GM12878 (cell line): ENCODE results near the gene LY6G6D. TPM values are rescaled to one million over a fixed set of nuclear protein-coding genes. Genes with fewer than 3 reads are reported as not detected.

Experiments
- ATAC-seq: fragments of 200-7000 bp; cut with Tn5 transposase; 3 replicates; pipeline ENCODE4 v1.9.1; 2020; ENCODE audit warnings: mild to moderate bottlenecking, moderate library complexity
- BruUV-seq: library from RNA; stranded (reverse); fragments of 400-500 nt; replicated peaks from 2 replicates; lab custom pipeline; 2021; lab: Mats Ljungman, UMichigan
- CTCF ChIA-PET: fragments of 300-600 bp; sonication (Branson Sonifier 250); formaldehyde crosslinking; extraction: SDS; loops from one replicate; lab custom pipeline; 2021; ENCODE audit warnings: inconsistent platforms; lab: Yijun Ruan, JAX
- POLR2A ChIA-PET: fragments of 350-600 bp; formaldehyde crosslinking; extraction: SDS; loops from one replicate; lab custom pipeline; 2021; ENCODE audit warnings: inconsistent platforms; lab: Charles Lee
- RAD21 ChIA-PET: fragments of 300-600 bp; sonication (Branson Sonifier 250); formaldehyde crosslinking; loops from one replicate; lab custom pipeline; 2023; ENCODE audit warnings: antibody characterized with exemption; ENCODE audit not compliant: unreplicated experiment; lab: Charles Lee
- SMC1A ChIA-PET: fragments of 300-600 bp; sonication (Branson Sonifier 250); formaldehyde crosslinking; loops from one replicate; lab custom pipeline; 2023; ENCODE audit not compliant: unreplicated experiment, uncharacterized antibody; lab: Charles Lee
- DNase-seq: peaks from one replicate; pipeline ENCODE4 v3.0.0-alpha.2; 2011; ENCODE audit warnings: low read depth, low spot score
- FAIRE-seq: peaks from 3 replicates; lab custom pipeline; 2011; peaks lifted over from hg19 to GRCh38; lab: Jason Lieb, UNC
- H2AFZ ChIP-seq: 2 replicates; pipeline ENCODE4 v1.6.0; 2011; ENCODE audit warnings: low read depth, low read length, control low read depth; ENCODE audit not compliant: control insufficient read depth
- H3K27ac ChIP-seq: 2 replicates; pipeline ENCODE4 v1.5.1; 2011; ENCODE audit warnings: control low read depth; ENCODE audit not compliant: control insufficient read depth, insufficient read depth
- H3K27me3 ChIP-seq, 2 experiments: replicated peaks in 1 of 2; 2 replicates each; pipeline versions ENCODE4 v1.6.0 to v1.6.1; 2011; ENCODE audit warnings: low read length in 1 of 2; ENCODE audit not compliant: control insufficient read depth in 2 of 2, insufficient read depth in 2 of 2
- H3K36me3 ChIP-seq, 2 experiments: 2 replicates each; pipeline ENCODE4 v1.5.1; 2011; ENCODE audit warnings: low read length in 1 of 2; ENCODE audit not compliant: control insufficient read depth in 2 of 2, insufficient read depth in 2 of 2
- H3K4me1 ChIP-seq: 2 replicates; pipeline ENCODE4 v1.6.1; 2011; ENCODE audit warnings: mild to moderate bottlenecking, low read length, moderate library complexity, mixed read lengths; ENCODE audit not compliant: control insufficient read depth, insufficient read depth
- H3K4me2 ChIP-seq: 2 replicates; pipeline ENCODE4 v1.6.0; 2011; ENCODE audit warnings: control low read depth; ENCODE audit not compliant: control insufficient read depth, insufficient read depth
- H3K4me3 ChIP-seq: fragments of 200-600 bp; sonication (generic); 2 replicates; pipeline ENCODE4 v1.5.1; 2016
- H3K79me2 ChIP-seq: 2 replicates; pipeline ENCODE4 v1.6.0; 2011; ENCODE audit warnings: low read length; ENCODE audit not compliant: control insufficient read depth, insufficient read depth
- H3K9ac ChIP-seq: 2 replicates; pipeline ENCODE4 v1.8.0; 2011; ENCODE audit warnings: low read length, control low read depth, mixed read lengths; ENCODE audit not compliant: control insufficient read depth, insufficient read depth
- H3K9me3 ChIP-seq: replicated peaks from 3 replicates; pipeline ENCODE4 v1.5.1; 2011; ENCODE audit warnings: mild to moderate bottlenecking, low read length; ENCODE audit not compliant: control insufficient read depth, insufficient read depth
- H4K20me1 ChIP-seq: 2 replicates; pipeline ENCODE4 v1.6.0; 2011; ENCODE audit not compliant: control insufficient read depth, insufficient read depth
- EGR1 ChIP-seq, 2 experiments: IDR thresholded peaks; 1 replicate in 1 of 2; 2 replicates in 1 of 2; pipeline ENCODE4 v1.6.1; 2011 to 2012; ENCODE audit warnings: low read depth in 2 of 2, low read length in 2 of 2, borderline replicate concordance in 1 of 2, mild to moderate bottlenecking in 1 of 2, moderate library complexity in 1 of 2
- HCFC1 ChIP-seq: fragments of 150-350 bp; IDR thresholded peaks from 2 replicates; pipeline ENCODE4 v1.6.1; 2014; ENCODE audit warnings: low read length
- IKZF2 ChIP-seq, 2 experiments: fragments of 450-650 bp; IDR thresholded peaks; 2 replicates each; pipeline ENCODE4 v1.6.1; 2017; ENCODE audit warnings: mild to moderate bottlenecking in 2 of 2, moderate library complexity in 2 of 2
- MTA2 ChIP-seq: fragments of 450-650 bp; IDR thresholded peaks from 2 replicates; pipeline ENCODE4 v1.6.1; 2016; ENCODE audit warnings: low read depth, mild to moderate bottlenecking, moderate library complexity
- MTA3 ChIP-seq: IDR thresholded peaks from 2 replicates; pipeline ENCODE4 v1.6.1; 2012; ENCODE audit warnings: low read length, inconsistent platforms, borderline replicate concordance
- NFXL1 ChIP-seq: fragments of 450-650 bp; IDR thresholded peaks from 2 replicates; pipeline ENCODE4 v1.6.1; 2017; ENCODE audit warnings: antibody characterized with exemption, mild to moderate bottlenecking, borderline replicate concordance
- RBBP5 ChIP-seq: fragments of 200-600 bp; sonication (generic); conservative IDR thresholded peaks from 2 replicates; pipeline ENCODE4 v1.6.1; 2016
- SMAD5 ChIP-seq: IDR thresholded peaks from 2 replicates; pipeline ENCODE4 v1.6.1; 2016; ENCODE audit warnings: antibody characterized with exemption, low read depth
- SMC3 ChIP-seq: IDR thresholded peaks from 2 replicates; pipeline ENCODE4 v1.6.1; 2011; ENCODE audit warnings: low read length, improper control_type of control experiment, borderline replicate concordance
- SPI1 ChIP-seq: IDR thresholded peaks from 2 replicates; pipeline ENCODE4 v1.6.1; 2011; ENCODE audit warnings: low read depth, mild to moderate bottlenecking, low read length, moderate library complexity, borderline replicate concordance; ENCODE audit not compliant: insufficient read depth
- YBX1 ChIP-seq: fragments of 450-650 bp; IDR thresholded peaks from 2 replicates; pipeline ENCODE4 v1.6.1; 2016; ENCODE audit warnings: antibody characterized with exemption
- ZBED1 ChIP-seq: IDR thresholded peaks from 2 replicates; pipeline ENCODE4 v1.6.1; 2016; ENCODE audit warnings: borderline replicate concordance
- ZNF207 ChIP-seq: fragments of 450-650 bp; IDR thresholded peaks from 2 replicates; pipeline ENCODE4 v1.6.1; 2014; ENCODE audit warnings: antibody characterized with exemption, mild to moderate bottlenecking, borderline replicate concordance
- ZNF24 ChIP-seq: fragments of 450-650 bp; IDR thresholded peaks from 2 replicates; pipeline ENCODE4 v1.6.1; 2017; ENCODE audit warnings: antibody characterized with exemption, mild to moderate bottlenecking
- ZNF622 ChIP-seq: fragments of 450-650 bp; IDR thresholded peaks from 2 replicates; pipeline ENCODE4 v1.6.1; 2017; ENCODE audit warnings: mild to moderate bottlenecking, inconsistent platforms
- ZZZ3 ChIP-seq: IDR thresholded peaks from 2 replicates; pipeline ENCODE4 v1.6.1; 2011; ENCODE audit warnings: low read depth; ENCODE audit not compliant: control insufficient read depth, insufficient read length
- WGBS: methylation state at CpG from one replicate; pipeline ENCODE4 v1.1.6; 2016; ENCODE audit warnings: low lambda C conversion rate; ENCODE audit not compliant: insufficient replicate concordance, insufficient coverage; ENCODE audit errors: missing lambda C conversion rate; 5-methylcytosine and 5-hydroxymethylcytosine counted together
- in situ Hi-C: fragments of 300-500 bp; cut with MboI; formaldehyde crosslinking; loops from 9 replicates; pipeline ENCODE4 v1.14.3; 2018; ENCODE audit warnings: mixed read lengths
- intact Hi-C: fragments of 100-400 bp; cut with micrococcal nuclease; formaldehyde crosslinking; loops from one replicate; pipeline ENCODE4 v1.14.2; 2022; ENCODE audit not compliant: unreplicated experiment
- polyA plus RNA-seq, 11 experiments: library from polyadenylated mRNA; depleted of rRNA in 4 of 11; unstranded in 6 of 11; stranded (reverse) in 5 of 11; fragments of >200 nt; fragmentation: Nextera tagmentation in 4 of 11; fragmentation: Illumina TruSeq in 1 of 11; extraction: Ambion mirVana in 4 of 11; extraction: Trizol in 1 of 11; gene quantifications; 1 replicate in 1 of 11; 2 replicates in 10 of 11; pipeline versions ENCODE4 v1.2.1 to v1.2.3, GENCODE V29; 2011 to 2016; ENCODE audit warnings: inconsistent platforms in 2 of 11, missing spikeins in 2 of 11, low read depth in 1 of 11
- total RNA-seq, 4 experiments: library from RNA; depleted of rRNA in 3 of 4; stranded (reverse); fragments of >200 nt in 3 of 4; fragmentation: Illumina TruSeq in 1 of 4; extraction: Trizol in 1 of 4; gene quantifications; 2 replicates each; pipeline versions ENCODE4 v1.2.1 to v1.2.3, GENCODE V29; 2013 to 2021
- TF ChIP-seq, protein P1 (sequence below): fragments of 450-650 bp; IDR thresholded peaks from 2 replicates; pipeline ENCODE4 v1.6.1; 2018; ENCODE audit warnings: borderline replicate concordance, mild to moderate bottlenecking; ENCODE audit not compliant: partially characterized antibody
- TF ChIP-seq, protein P2 (sequence below): IDR thresholded peaks from 2 replicates; pipeline ENCODE4 v1.6.1; 2012; ENCODE audit warnings: low read depth, low read length, improper control_type of control experiment

Gene LY6G6D
- total and polyA plus RNA-seq, 10 of the 15 experiments (the other 5 are each of a cell fraction or from before 2014, with no cell fraction given) = not detected

DNA sequence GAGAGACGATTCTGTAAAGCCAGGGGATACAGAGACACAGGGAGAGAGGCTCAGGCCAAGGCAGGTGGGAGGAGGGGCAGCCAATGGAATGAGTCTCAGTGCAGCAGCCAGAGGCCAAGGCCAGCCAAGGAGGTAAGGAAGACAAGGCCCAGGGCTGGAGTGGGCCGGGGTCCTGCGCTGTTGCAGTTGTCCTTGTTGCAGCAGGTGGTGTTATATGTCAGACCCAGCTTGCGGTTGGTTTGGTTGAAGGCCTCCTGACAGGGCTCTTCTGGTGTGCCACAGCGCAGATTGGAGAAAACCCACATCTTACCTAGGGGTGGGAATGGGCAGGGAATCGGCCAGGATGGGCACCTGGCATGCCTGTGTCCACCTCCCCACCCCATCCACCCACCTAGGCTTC lies 3.9 kb downstream of the LY6G6D start:
- ChIA-PET SMC1A (no interaction called here), RAD21 (no interaction called here), CTCF (no interaction called here), POLR2A (interaction anchor here (0.8 kb wide), 1 partner anchor 87 kb away, joined by 3 read pairs; the partner anchor contains the start of gene LSM2)
- TF ChIP-seq RBBP5 (no peak), ZNF24 (no peak), ZNF622 (no peak), MTA3 (no peak), ZZZ3 (no peak), SMC3 (no peak), IKZF2 (IDR thresholded peaks at IDR 0.05) (no peak), HCFC1 (no peak), MTA2 (no peak), SMAD5 (no peak), EGR1 (IDR thresholded peaks at IDR 0.05; ENCODE audit: borderline replicate concordance in 1 of 2, low read depth in 2 of 2, low read length in 2 of 2) (no peak), YBX1 (no peak), ZNF207 (no peak), SPI1 (no peak), ZBED1 (no peak), NFXL1 (no peak)
- TF ChIP-seq, protein P1, sequence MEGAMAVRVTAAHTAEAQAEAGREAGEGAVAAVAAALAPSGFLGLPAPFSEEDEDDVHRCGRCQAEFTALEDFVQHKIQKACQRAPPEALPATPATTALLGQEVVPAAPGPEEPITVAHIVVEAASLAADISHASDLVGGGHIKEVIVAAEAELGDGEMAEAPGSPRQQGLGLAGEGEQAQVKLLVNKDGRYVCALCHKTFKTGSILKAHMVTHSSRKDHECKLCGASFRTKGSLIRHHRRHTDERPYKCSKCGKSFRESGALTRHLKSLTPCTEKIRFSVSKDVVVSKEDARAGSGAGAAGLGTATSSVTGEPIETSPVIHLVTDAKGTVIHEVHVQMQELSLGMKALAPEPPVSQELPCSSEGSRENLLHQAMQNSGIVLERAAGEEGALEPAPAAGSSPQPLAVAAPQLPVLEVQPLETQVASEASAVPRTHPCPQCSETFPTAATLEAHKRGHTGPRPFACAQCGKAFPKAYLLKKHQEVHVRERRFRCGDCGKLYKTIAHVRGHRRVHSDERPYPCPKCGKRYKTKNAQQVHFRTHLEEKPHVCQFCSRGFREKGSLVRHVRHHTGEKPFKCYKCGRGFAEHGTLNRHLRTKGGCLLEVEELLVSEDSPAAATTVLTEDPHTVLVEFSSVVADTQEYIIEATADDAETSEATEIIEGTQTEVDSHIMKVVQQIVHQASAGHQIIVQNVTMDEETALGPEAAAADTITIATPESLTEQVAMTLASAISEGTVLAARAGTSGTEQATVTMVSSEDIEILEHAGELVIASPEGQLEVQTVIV = no peak
- TF ChIP-seq, protein P2, sequence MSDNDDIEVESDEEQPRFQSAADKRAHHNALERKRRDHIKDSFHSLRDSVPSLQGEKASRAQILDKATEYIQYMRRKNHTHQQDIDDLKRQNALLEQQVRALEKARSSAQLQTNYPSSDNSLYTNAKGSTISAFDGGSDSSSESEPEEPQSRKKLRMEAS = no peak
- Histone ChIP-seq H3K9ac (no peak overlapping the region), H3K27ac (no peak overlapping the region), H3K27me3 (no peaks in the 10 kb centered on the region; a peak in 2 of 4 replicates), H3K9me3 (no peaks in the 10 kb centered on the region), H3K4me3 (no peak overlapping the region), H3K36me3 (no peaks in the 10 kb centered on the region), H2AFZ (no peak overlapping the region), H4K20me1 (no peaks in the 10 kb centered on the region), H3K4me2 (no peak overlapping the region), H3K79me2 (no peaks in the 10 kb centered on the region), H3K4me1 (no peaks in the 10 kb centered on the region)
- ATAC-seq (no peak), DNase-seq (no peak), FAIRE-seq (no peak)
- in situ Hi-C loops = no loop called here
- 33% methylated on average over 6 of the region's 6 CpGs for WGBS
- intact Hi-C loops = no loop called here
- BruUV-seq = no TSS peak
